ENCODE results near the gene MLC1.

The MLC1 gene

DNA sequence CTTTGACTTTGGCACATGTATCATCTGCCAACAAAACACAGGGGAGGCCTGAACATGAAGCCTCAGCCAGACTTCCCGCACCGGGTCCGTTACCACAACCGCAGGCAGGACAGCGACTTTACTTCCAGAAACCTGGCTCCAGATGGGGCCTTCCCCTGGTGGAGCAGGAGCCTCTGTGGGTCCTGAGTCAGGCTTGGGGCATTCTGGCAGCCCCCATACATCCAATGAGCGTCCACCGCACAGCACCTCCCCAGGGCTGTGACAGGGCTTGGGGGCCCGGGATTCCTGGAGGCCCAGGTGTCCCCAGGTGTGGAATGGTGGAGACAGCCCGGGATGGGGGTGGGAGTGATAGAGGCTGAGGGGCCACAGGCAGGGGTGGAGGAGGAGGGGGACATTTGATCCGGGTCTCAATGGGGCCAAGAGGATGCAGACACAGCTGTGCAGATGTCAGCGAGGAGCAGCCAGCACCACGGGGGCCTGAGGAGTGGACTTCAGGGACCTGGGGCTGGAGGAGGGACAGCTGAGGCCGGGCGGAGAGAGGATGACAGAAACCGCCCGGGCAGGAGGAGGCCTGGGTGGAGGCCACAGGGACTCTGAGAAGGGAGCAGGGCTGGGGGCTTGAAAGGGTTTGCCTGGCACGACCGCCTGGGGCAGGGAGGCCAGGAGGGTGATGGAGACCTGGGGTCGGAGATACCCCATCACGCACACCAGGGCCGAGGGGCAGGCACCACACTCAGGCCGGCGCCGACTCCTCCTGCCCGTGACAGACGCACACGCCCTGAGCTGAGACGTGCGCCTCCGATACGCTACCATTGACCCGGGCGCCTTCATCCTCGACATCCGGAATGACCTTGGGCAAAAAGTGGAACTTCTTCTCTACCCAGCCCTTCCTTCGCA is 35.7 kb downstream of the MLC1 start:
- Histone ChIP-seq H3K79me1 (replicated peaks; ENCODE audit: low read length, poor library complexity, severe bottlenecking) (no peaks in the 10 kb centered on the region), H2BK5ac (ENCODE audit: low read depth, low read length, poor library complexity, severe bottlenecking) (no peak overlapping the region), H2AFZ (ENCODE audit: low read depth, low read length) (no peak overlapping the region), H3K14ac (ENCODE audit: low read length in 2 of 2) (no peak overlapping the region), H2AK5ac (ENCODE audit: low read length, severe bottlenecking) (no peak overlapping the region), H3K4me2 (ENCODE audit: low read length, poor library complexity, severe bottlenecking) (no peak overlapping the region), H3K23ac (ENCODE audit: low read length in 2 of 2) (no peak overlapping the region), H3K4me1 (ENCODE audit: control insufficient read depth, insufficient read depth, low read depth, low read length) (no peaks in the 10 kb centered on the region), H4K91ac (ENCODE audit: low read length) (no peak overlapping the region), H3K9me3 (ENCODE audit: control insufficient read depth, low read length) (peaks cover 30% of the 10 kb centered on the region), H3K9ac (ENCODE audit: low read length) (no peak overlapping the region), H3K4ac (ENCODE audit: low read depth in 1 of 2, low read length in 2 of 2) (no peak overlapping the region), H3K36me3 (ENCODE audit: control insufficient read depth in 1 of 2, insufficient read depth in 2 of 2, low read depth in 1 of 2, low read length in 2 of 2) (no peaks in the 10 kb centered on the region), H2BK120ac (ENCODE audit: low read depth, low read length) (no peak overlapping the region), H2BK12ac (ENCODE audit: low read length in 2 of 2) (no peak overlapping the region), H3K4me3 (ENCODE audit: insufficient read depth in 1 of 2, low read depth in 1 of 2, low read length in 2 of 2) (no peak overlapping the region), H3K18ac (ENCODE audit: low read depth in 1 of 2, low read length in 2 of 2) (no peak overlapping the region), H2BK15ac (ENCODE audit: low read depth, poor library complexity, severe bottlenecking) (no peak overlapping the region), H4K8ac (ENCODE audit: low read length) (no peak overlapping the region), H3K27me3 (ENCODE audit: control insufficient read depth in 1 of 2, insufficient read depth in 1 of 2, low read length in 2 of 2) (peaks cover 4 to 20% of the 10 kb centered on the region in 2 experiments), H3K27ac (ENCODE audit: low read length, poor library complexity, severe bottlenecking) (no peak overlapping the region)
- no peak for DNase-seq
- WGBS: 93% methylated on average over 36 of the region's 36 CpGs

DNA sequence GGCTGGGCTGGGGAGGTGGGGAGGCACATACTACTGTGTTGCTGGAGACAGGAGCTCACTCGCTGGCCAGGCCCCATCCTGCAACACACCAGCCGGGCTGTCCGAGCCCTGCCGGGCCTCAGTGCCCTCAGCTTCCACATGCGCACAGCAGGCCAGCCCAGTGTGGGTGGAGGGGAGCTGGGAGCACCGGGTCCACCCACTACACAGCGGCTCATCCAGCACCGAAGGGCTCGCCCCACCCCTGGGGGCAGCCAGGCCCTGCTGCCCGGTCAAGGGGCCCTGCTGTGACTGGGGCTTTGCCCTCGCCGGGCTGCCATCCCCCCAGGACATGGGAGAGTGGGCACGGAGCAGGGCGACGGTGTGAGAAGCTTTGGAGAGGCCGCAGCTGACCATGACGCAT is 36.4 kb downstream of the MLC1 start:
- H2AFZ ChIP-seq (ENCODE audit: low read depth, low read length): no peak overlapping the region
- H3K4me2 ChIP-seq (ENCODE audit: low read length, poor library complexity, severe bottlenecking): no peak overlapping the region
- no peak overlapping the region for H4K91ac ChIP-seq (ENCODE audit: low read length)
- no peaks in the 10 kb centered on the region for H3K79me1 ChIP-seq (replicated peaks; ENCODE audit: low read length, poor library complexity, severe bottlenecking)
- no peak for DNase-seq
- no peak overlapping the region for H4K8ac ChIP-seq (ENCODE audit: low read length)
- H2BK12ac ChIP-seq (ENCODE audit: low read length in 2 of 2): no peak overlapping the region
- peak overlapping the region in 1 of 2 experiments; percentile 39 for H3K14ac ChIP-seq (ENCODE audit: low read length in 2 of 2)
- no peaks in the 10 kb centered on the region for H3K4me1 ChIP-seq (ENCODE audit: control insufficient read depth, insufficient read depth, low read depth, low read length)
- no peak overlapping the region for H2AK5ac ChIP-seq (ENCODE audit: low read length, severe bottlenecking)
- H3K36me3 ChIP-seq (ENCODE audit: control insufficient read depth in 1 of 2, insufficient read depth in 2 of 2, low read depth in 1 of 2, low read length in 2 of 2): no peaks in the 10 kb centered on the region
- no peak overlapping the region for H3K4ac ChIP-seq (ENCODE audit: low read depth in 1 of 2, low read length in 2 of 2)
- no peak overlapping the region for H2BK120ac ChIP-seq (ENCODE audit: low read depth, low read length)
- no peak overlapping the region for H3K23ac ChIP-seq (ENCODE audit: low read length in 2 of 2)
- H2BK5ac ChIP-seq (ENCODE audit: low read depth, low read length, poor library complexity, severe bottlenecking): no peak overlapping the region
- H3K18ac ChIP-seq (ENCODE audit: low read depth in 1 of 2, low read length in 2 of 2): no peak overlapping the region
- no peak overlapping the region for H3K27ac ChIP-seq (ENCODE audit: low read length, poor library complexity, severe bottlenecking)
- H3K9me3 ChIP-seq (ENCODE audit: control insufficient read depth, low read length): peaks cover 26% of the 10 kb centered on the region
- H3K27me3 ChIP-seq (ENCODE audit: control insufficient read depth in 1 of 2, insufficient read depth in 1 of 2, low read length in 2 of 2): peaks cover 4 to 16% of the 10 kb centered on the region in 2 experiments
- H3K4me3 ChIP-seq (ENCODE audit: insufficient read depth in 1 of 2, low read depth in 1 of 2, low read length in 2 of 2): no peak overlapping the region
- no peak overlapping the region for H2BK15ac ChIP-seq (ENCODE audit: low read depth, poor library complexity, severe bottlenecking)
- 85% methylated on average over 17 of the region's 17 CpGs for WGBS
- H3K9ac ChIP-seq (ENCODE audit: low read length): no peak overlapping the region

DNA sequence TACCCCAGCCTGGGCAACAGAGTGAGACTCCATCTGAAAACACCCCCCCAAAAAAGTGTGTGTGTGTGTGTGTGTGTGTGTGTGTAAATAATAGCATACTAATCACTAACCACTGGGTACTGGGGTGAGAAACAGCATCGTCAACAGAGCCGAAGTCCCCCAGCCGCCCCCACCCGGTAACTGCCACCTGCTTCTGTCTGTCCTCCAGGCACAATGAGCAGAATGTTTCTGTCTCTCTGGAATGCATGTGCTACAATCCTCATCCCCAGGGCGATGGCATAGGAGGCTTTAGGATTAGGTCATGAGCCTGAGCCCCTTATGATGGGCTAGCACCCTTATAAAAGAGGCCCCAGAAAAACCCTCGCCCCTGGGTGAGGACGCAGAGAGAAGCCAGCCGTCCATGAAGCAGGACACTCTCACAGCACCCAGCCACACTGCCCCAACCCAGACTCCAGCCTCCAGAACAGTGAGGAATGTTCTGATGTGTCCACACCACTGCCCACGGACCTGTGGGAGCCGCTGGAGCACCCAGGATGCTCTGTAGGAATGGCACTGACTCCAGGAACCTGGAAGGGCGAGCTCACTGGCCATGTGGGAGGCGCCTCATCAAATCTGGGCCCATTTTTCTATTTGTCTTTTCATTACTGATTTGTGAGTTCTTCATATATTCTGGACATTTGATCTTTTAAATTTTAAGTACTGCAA is 37.0 kb downstream of the MLC1 start:
- Histone ChIP-seq H4K91ac (ENCODE audit: low read length) (no peak overlapping the region), H2BK12ac (ENCODE audit: low read length in 2 of 2) (no peak overlapping the region), H2AK5ac (ENCODE audit: low read length, severe bottlenecking) (no peak overlapping the region), H2BK5ac (ENCODE audit: low read depth, low read length, poor library complexity, severe bottlenecking) (no peak overlapping the region), H2AFZ (ENCODE audit: low read depth, low read length) (no peak overlapping the region), H3K9ac (ENCODE audit: low read length) (no peak overlapping the region), H4K8ac (ENCODE audit: low read length) (no peak overlapping the region), H3K27ac (ENCODE audit: low read length, poor library complexity, severe bottlenecking) (no peak overlapping the region), H3K27me3 (ENCODE audit: control insufficient read depth in 1 of 2, insufficient read depth in 1 of 2, low read length in 2 of 2) (peaks cover 4 to 16% of the 10 kb centered on the region in 2 experiments), H3K4me3 (ENCODE audit: insufficient read depth in 1 of 2, low read depth in 1 of 2, low read length in 2 of 2) (no peak overlapping the region), H3K4ac (ENCODE audit: low read depth in 1 of 2, low read length in 2 of 2) (no peak overlapping the region), H3K14ac (ENCODE audit: low read length in 2 of 2) (no peak overlapping the region), H3K23ac (ENCODE audit: low read length in 2 of 2) (no peak overlapping the region), H3K9me3 (ENCODE audit: control insufficient read depth, low read length) (peaks cover 23% of the 10 kb centered on the region), H2BK120ac (ENCODE audit: low read depth, low read length) (no peak overlapping the region), H3K36me3 (ENCODE audit: control insufficient read depth in 1 of 2, insufficient read depth in 2 of 2, low read depth in 1 of 2, low read length in 2 of 2) (no peaks in the 10 kb centered on the region), H3K4me2 (ENCODE audit: low read length, poor library complexity, severe bottlenecking) (no peak overlapping the region), H3K79me1 (replicated peaks; ENCODE audit: low read length, poor library complexity, severe bottlenecking) (no peaks in the 10 kb centered on the region), H3K18ac (ENCODE audit: low read depth in 1 of 2, low read length in 2 of 2) (no peak overlapping the region), H2BK15ac (ENCODE audit: low read depth, poor library complexity, severe bottlenecking) (no peak overlapping the region), H3K4me1 (ENCODE audit: control insufficient read depth, insufficient read depth, low read depth, low read length) (no peaks in the 10 kb centered on the region)
- 82% methylated on average over 11 of the region's 12 CpGs for WGBS
- DNase-seq: no peak

DNA sequence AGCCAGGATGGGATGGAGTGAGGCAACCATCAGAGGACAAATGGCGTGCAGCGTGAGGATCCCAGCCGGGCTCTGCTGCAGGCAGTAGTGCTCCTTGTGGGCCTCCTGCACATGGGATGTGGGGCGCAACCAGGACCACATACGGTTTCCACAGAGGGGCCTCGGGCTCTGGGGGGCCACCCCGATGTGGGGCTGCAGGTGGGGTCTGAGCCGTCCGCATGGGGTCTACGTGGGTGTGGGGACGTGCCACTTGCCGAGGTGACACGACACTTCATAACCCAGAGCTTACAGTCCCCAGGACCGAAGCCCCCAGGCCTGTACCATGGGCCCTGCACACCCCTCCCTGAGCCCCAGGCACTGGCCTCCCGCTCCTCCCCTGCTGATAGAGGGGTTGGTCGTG is 37.9 kb downstream of the MLC1 start:
- H3K4me1 ChIP-seq (ENCODE audit: control insufficient read depth, insufficient read depth, low read depth, low read length): no peaks in the 10 kb centered on the region
- H3K9me3 ChIP-seq (ENCODE audit: control insufficient read depth, low read length): peaks cover 16% of the 10 kb centered on the region
- peaks cover 4 to 21% of the 10 kb centered on the region in 2 experiments for H3K27me3 ChIP-seq (ENCODE audit: control insufficient read depth in 1 of 2, insufficient read depth in 1 of 2, low read length in 2 of 2)
- H2AFZ ChIP-seq (ENCODE audit: low read depth, low read length): no peak overlapping the region
- no peak for DNase-seq
- H3K4ac ChIP-seq (ENCODE audit: low read depth in 1 of 2, low read length in 2 of 2): no peak overlapping the region
- 93% methylated on average over 11 of the region's 16 CpGs for WGBS
- no peak overlapping the region for H4K91ac ChIP-seq (ENCODE audit: low read length)
- no peak overlapping the region for H3K14ac ChIP-seq (ENCODE audit: low read length in 2 of 2)
- no peak overlapping the region for H3K4me3 ChIP-seq (ENCODE audit: insufficient read depth in 1 of 2, low read depth in 1 of 2, low read length in 2 of 2)
- no peak overlapping the region for H4K8ac ChIP-seq (ENCODE audit: low read length)
- H2BK120ac ChIP-seq (ENCODE audit: low read depth, low read length): no peak overlapping the region
- no peak overlapping the region for H3K27ac ChIP-seq (ENCODE audit: low read length, poor library complexity, severe bottlenecking)
- H3K9ac ChIP-seq (ENCODE audit: low read length): no peak overlapping the region
- no peak overlapping the region for H3K23ac ChIP-seq (ENCODE audit: low read length in 2 of 2)
- H3K79me1 ChIP-seq (replicated peaks; ENCODE audit: low read length, poor library complexity, severe bottlenecking): no peaks in the 10 kb centered on the region
- H2BK12ac ChIP-seq (ENCODE audit: low read length in 2 of 2): no peak overlapping the region
- H3K4me2 ChIP-seq (ENCODE audit: low read length, poor library complexity, severe bottlenecking): no peak overlapping the region
- H2BK5ac ChIP-seq (ENCODE audit: low read depth, low read length, poor library complexity, severe bottlenecking): no peak overlapping the region
- no peak overlapping the region for H3K18ac ChIP-seq (ENCODE audit: low read depth in 1 of 2, low read length in 2 of 2)
- no peak overlapping the region for H2AK5ac ChIP-seq (ENCODE audit: low read length, severe bottlenecking)
- no peaks in the 10 kb centered on the region for H3K36me3 ChIP-seq (ENCODE audit: control insufficient read depth in 1 of 2, insufficient read depth in 2 of 2, low read depth in 1 of 2, low read length in 2 of 2)
- no peak overlapping the region for H2BK15ac ChIP-seq (ENCODE audit: low read depth, poor library complexity, severe bottlenecking)

All from mesenchymal stem cell (in vitro differentiated cells and primary cell).